ENCODE measurements around the gene NCAM1.

DNA sequence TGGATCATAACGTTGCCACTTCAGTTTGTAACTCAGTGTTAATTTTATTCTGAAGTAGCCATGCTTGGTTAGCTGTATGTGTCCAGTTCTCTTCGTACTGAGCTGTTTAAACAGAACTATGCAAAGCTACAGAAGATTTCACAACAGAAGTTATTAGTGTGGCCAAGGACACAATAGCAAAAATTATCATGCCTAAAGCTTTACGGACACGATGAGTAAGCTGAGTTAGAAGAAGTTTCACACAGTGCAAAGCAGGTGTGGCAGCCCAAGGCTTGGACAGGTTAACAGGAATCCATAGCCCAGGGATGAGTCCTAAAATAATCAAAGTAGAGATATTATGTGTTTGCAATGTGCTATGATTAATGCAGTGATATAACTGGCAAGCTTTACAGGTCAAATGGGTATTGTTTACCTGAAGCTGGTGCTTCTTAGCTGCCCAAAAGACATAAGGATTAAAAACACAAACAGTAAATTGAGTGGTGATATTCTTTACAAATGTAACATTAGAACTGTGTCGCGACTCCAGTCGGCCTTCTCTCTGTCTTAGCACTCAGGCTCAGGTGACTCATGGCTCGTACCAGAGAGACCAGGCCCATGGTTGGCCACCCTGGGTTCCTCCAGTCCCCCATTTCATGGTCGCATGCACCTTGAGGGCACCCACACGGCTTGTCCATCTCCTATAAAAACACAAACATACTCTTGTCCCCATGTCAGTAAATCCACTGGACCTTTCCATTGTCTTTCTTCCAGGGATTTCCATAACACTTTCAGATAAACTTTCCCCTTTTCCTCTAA, 35.5 kb upstream of the NCAM1 start:
- TF ChIP-seq, protein P1, sequence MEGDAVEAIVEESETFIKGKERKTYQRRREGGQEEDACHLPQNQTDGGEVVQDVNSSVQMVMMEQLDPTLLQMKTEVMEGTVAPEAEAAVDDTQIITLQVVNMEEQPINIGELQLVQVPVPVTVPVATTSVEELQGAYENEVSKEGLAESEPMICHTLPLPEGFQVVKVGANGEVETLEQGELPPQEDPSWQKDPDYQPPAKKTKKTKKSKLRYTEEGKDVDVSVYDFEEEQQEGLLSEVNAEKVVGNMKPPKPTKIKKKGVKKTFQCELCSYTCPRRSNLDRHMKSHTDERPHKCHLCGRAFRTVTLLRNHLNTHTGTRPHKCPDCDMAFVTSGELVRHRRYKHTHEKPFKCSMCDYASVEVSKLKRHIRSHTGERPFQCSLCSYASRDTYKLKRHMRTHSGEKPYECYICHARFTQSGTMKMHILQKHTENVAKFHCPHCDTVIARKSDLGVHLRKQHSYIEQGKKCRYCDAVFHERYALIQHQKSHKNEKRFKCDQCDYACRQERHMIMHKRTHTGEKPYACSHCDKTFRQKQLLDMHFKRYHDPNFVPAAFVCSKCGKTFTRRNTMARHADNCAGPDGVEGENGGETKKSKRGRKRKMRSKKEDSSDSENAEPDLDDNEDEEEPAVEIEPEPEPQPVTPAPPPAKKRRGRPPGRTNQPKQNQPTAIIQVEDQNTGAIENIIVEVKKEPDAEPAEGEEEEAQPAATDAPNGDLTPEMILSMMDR (IDR thresholded peaks at IDR 0.05), result no peak
- no peak for TF ChIP-seq POLR2A (IDR thresholded peaks at IDR 0.05)

Measured in Peyer's patch (tissue), 4 donors.